CD4-positive, alpha-beta T cell (primary cell): ENCODE measurements around the gene RNF213. TPM values are rescaled to one million over a fixed set of nuclear protein-coding genes. Genes with fewer than 3 reads are reported as not detected.

Experiments used
- ATAC-seq: fragments of 200-7000 bp; cut with Tn5 transposase; one replicate; pipeline ENCODE4 v1.10.0; 2022; ENCODE audit warnings: mild to moderate bottlenecking; ENCODE audit not compliant: poor library complexity
- CTCF ChIA-PET: fragments of 350-600 bp; sonication (Branson Sonifier 250); formaldehyde crosslinking; loops from one replicate; lab custom pipeline; 2021; ENCODE audit warnings: antibody characterized with exemption, inconsistent platforms; lab: Charles Lee
- POLR2A ChIA-PET: fragments of 350-600 bp; sonication (Branson Sonifier 250); formaldehyde crosslinking; loops from one replicate; lab custom pipeline; 2021; ENCODE audit warnings: antibody characterized with exemption, inconsistent platforms; lab: Charles Lee
- DNase-seq, 14 experiments: peaks; one replicate each; pipeline ENCODE4 v3.0.0-alpha.2; 2013 to 2020; ENCODE audit warnings: mixed read lengths in 2 of 14
- H3K27ac ChIP-seq, 2 donors: one replicate each; pipeline versions ENCODE4 v1.5.1 to v1.7.0; 2013; ENCODE audit warnings: low read length in 2 of 2, low read depth in 1 of 2, mild to moderate bottlenecking in 1 of 2
- H3K27me3 ChIP-seq, 2 experiments: 1 replicate in 1 of 2; 2 replicates in 1 of 2; pipeline versions ENCODE4 v1.6.1 to v1.7.0; 2013; ENCODE audit warnings: low read length in 2 of 2, control low read depth in 1 of 2, mild to moderate bottlenecking in 1 of 2, moderate library complexity in 1 of 2; ENCODE audit not compliant: insufficient read depth in 2 of 2, control insufficient read depth in 1 of 2
- H3K36me3 ChIP-seq: one replicate; pipeline ENCODE4 v1.6.1; 2013; ENCODE audit warnings: low read length, control low read depth; ENCODE audit not compliant: insufficient read depth
- H3K4me1 ChIP-seq: one replicate; pipeline ENCODE4 v1.6.1; 2013; ENCODE audit warnings: low read length, control low read depth; ENCODE audit not compliant: insufficient read depth
- H3K4me3 ChIP-seq: one replicate; pipeline ENCODE4 v1.5.1; 2013; ENCODE audit warnings: mild to moderate bottlenecking, low read length, moderate library complexity
- H3K9me3 ChIP-seq, 2 experiments: 1 replicate in 1 of 2; 2 replicates in 1 of 2; pipeline versions ENCODE4 v1.6.1 to v1.7.0; 2013; ENCODE audit warnings: low read length in 2 of 2, mild to moderate bottlenecking in 2 of 2, control low read depth in 1 of 2, moderate library complexity in 1 of 2; ENCODE audit not compliant: control insufficient read depth in 1 of 2, insufficient read depth in 1 of 2
- H3K27ac Mint-ChIP-seq: one replicate; pipeline ENCODE4 v1.8.0; 2020; ENCODE audit warnings: mixed read lengths
- H3K27me3 Mint-ChIP-seq: one replicate; pipeline ENCODE4 v1.8.0; 2021; ENCODE audit warnings: mixed read lengths
- H3K36me3 Mint-ChIP-seq: one replicate; pipeline ENCODE4 v1.8.0; 2021; ENCODE audit warnings: low read depth, mixed read lengths
- H3K4me1 Mint-ChIP-seq: one replicate; pipeline ENCODE4 v1.8.0; 2021; ENCODE audit warnings: low read depth, mixed read lengths
- H3K4me3 Mint-ChIP-seq: one replicate; pipeline ENCODE4 v1.8.0; 2020; ENCODE audit warnings: mild to moderate bottlenecking, mixed read lengths
- H3K9me3 Mint-ChIP-seq: one replicate; pipeline ENCODE4 v1.8.0; 2020; ENCODE audit warnings: mixed read lengths
- intact Hi-C, 2 experiments: fragments of 100-400 bp; cut with DNase I in 1 of 2; cut with micrococcal nuclease in 1 of 2; formaldehyde crosslinking; loops; one replicate each; pipeline versions ENCODE4 v1.15.1 to v1.9.0; 2023 to 2025; cut with DNase I, micrococcal nuclease
- total RNA-seq, 174 experiments: library from RNA in 2 of 174; stranded (reverse) in 2 of 174; gene quantifications; one replicate each; pipeline ENCODE4 v1.2.3 and lab custom pipeline; 2021 to 2026
- TF ChIP-seq, protein P1 (sequence below): fragments of 200-600 bp; IDR thresholded peaks from one replicate; pipeline ENCODE4 v1.8.0; 2022; ENCODE audit warnings: antibody characterized with exemption, mild to moderate bottlenecking

RNF213 gene
- total RNA-seq, 2 experiments from 2014 or later = 290 to 312 TPM

DNA sequence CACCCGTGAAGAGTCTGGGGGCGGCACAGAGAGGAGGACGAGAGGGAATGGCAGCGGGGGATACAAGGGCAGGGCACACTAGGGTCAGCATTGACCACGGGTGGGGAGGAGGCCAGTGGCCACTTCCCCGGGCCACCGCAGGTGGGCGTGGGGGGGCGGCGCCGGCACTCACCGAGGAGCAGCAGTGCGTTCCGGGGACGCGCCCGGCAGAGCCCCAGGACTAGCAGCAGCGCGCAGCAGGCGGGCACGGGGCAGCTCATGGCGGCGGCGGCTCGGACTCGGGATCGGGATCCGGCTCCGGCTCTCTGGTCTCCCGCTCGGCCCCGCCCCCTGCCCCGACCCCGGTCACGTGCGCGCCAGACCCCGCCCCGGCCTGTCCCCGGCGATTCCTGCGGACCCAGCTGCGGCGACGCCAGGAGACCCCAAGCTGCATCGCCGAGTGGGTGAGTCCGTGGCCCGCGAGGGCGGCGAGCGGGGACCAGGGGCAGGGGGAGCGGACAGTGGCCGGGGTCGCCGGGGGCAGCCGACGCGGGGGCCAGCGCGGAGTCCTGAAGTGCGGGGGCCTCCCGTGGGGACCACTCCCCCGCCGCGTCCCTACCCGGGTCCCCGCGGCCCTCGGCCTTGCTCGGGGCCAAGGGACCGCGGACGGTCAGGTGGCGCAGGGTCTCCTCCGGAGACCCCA lies 40.5 kb upstream of the RNF213 start, which contains the start of the genes SGSH and SLC26A11:
SGSH (minus strand) TSS at position 280 of the 682 bp plus-strand sequence; CDS start at position 260, 20 bp downstream.
SLC26A11 (plus strand) TSS at position 374 of the 682 bp plus-strand sequence. CDS start 1,134 bp downstream, outside the sequence.
- POLR2A ChIA-PET = interaction anchor here (0.9 to 1.6 kb wide), 5 partner anchors 36 to 235 kb away, joined by 3 to 6 read pairs (median 3); partner anchors contain the start of genes GAA and RNF213

DNA sequence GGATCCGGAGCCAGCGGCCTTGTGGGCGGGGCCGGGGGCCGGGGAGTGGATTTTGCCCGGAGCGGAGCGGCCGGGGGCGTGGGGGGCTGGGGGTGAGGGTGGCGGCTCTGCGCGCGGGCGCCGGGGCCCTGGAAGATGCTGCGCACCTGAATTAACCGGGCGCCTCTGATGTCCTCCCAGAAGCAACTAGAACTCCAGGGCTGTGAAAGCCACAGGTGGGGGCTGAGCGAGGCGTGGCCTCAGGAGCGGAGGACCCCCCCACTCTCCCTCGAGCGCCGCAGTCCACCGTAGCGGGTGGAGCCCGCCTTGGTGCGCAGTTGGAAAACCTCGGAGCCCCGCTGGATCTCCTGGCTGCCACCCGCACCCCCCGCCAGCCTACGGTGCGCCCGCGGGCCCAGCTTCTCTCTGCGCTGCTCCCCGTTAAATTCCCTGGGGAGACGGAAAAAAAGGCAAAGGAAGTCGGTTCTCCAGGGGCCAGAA lies 39.9 kb upstream of the RNF213 start:
- Histone ChIP-seq H3K27me3 (no peaks in the 10 kb centered on the region), H3K36me3 (peaks cover 21% of the 10 kb centered on the region), H3K4me3 (peak overlapping the region; percentile 99), H3K27ac (peak overlapping the region in 1 of 2 donors; percentile 27), H3K4me1 (peaks cover 45% of the 10 kb centered on the region), H3K9me3 (no peaks in the 10 kb centered on the region)
- intact Hi-C loops = loop anchor here in 1 of 2 experiments (5.0 kb wide), 1 partner anchor 118 kb away; the partner anchor contains the start of gene GAA
- Mint-ChIP-seq H3K36me3 (peaks cover 54% of the 10 kb centered on the region), H3K9me3 (no peaks in the 10 kb centered on the region), H3K4me1 (peaks cover 43% of the 10 kb centered on the region), H3K27me3 (no peaks in the 10 kb centered on the region), H3K4me3 (peak overlapping the region; percentile 86), H3K27ac (peak overlapping the region; percentile 79)
- DNase-seq = peak in 7 of 14 experiments; percentile 4 to 57 (median 27)
- POLR2A ChIA-PET = interaction anchor here (1.2 kb wide), 1 partner anchor 40 kb away, joined by 3 read pairs; the partner anchor contains the start of gene RNF213
- no peak for ATAC-seq
- TF ChIP-seq, protein P1, sequence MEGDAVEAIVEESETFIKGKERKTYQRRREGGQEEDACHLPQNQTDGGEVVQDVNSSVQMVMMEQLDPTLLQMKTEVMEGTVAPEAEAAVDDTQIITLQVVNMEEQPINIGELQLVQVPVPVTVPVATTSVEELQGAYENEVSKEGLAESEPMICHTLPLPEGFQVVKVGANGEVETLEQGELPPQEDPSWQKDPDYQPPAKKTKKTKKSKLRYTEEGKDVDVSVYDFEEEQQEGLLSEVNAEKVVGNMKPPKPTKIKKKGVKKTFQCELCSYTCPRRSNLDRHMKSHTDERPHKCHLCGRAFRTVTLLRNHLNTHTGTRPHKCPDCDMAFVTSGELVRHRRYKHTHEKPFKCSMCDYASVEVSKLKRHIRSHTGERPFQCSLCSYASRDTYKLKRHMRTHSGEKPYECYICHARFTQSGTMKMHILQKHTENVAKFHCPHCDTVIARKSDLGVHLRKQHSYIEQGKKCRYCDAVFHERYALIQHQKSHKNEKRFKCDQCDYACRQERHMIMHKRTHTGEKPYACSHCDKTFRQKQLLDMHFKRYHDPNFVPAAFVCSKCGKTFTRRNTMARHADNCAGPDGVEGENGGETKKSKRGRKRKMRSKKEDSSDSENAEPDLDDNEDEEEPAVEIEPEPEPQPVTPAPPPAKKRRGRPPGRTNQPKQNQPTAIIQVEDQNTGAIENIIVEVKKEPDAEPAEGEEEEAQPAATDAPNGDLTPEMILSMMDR = no peak
- CTCF ChIA-PET = no interaction called here

More for the DNA sequence above, 40.5 kb upstream of the RNF213 start, which contains the start of the genes SGSH and SLC26A11:
- peaks cover 59% of the 10 kb centered on the region for H3K36me3 Mint-ChIP-seq
- no peaks in the 10 kb centered on the region for H3K9me3 ChIP-seq
- ATAC-seq (peak; percentile 35), DNase-seq (peak; percentile 30 to 73 (median 56))
- CTCF ChIA-PET = no interaction called here
- no peaks in the 10 kb centered on the region for H3K27me3 ChIP-seq
- peak within 1 kb of the TSS; percentile 95 for H3K4me3 Mint-ChIP-seq
- H3K27ac Mint-ChIP-seq = peak within 1 kb of the TSS; percentile 93
- TF ChIP-seq, protein P1 = no peak
- H3K4me1 ChIP-seq = peaks cover 45% of the 10 kb centered on the region
- H3K27me3 Mint-ChIP-seq = no peaks in the 10 kb centered on the region
- intact Hi-C loops = loop anchor here in 1 of 2 experiments (5.0 kb wide), 1 partner anchor 118 kb away; the partner anchor contains the start of gene GAA
- H3K9me3 Mint-ChIP-seq = no peaks in the 10 kb centered on the region
- peak within 1 kb of the TSS; percentile 99 for H3K4me3 ChIP-seq
- peaks cover 43% of the 10 kb centered on the region for H3K4me1 Mint-ChIP-seq
- peak within 1 kb of the TSS; percentile 89 to 93 for H3K27ac ChIP-seq
- H3K36me3 ChIP-seq = peaks cover 22% of the 10 kb centered on the region

DNA sequence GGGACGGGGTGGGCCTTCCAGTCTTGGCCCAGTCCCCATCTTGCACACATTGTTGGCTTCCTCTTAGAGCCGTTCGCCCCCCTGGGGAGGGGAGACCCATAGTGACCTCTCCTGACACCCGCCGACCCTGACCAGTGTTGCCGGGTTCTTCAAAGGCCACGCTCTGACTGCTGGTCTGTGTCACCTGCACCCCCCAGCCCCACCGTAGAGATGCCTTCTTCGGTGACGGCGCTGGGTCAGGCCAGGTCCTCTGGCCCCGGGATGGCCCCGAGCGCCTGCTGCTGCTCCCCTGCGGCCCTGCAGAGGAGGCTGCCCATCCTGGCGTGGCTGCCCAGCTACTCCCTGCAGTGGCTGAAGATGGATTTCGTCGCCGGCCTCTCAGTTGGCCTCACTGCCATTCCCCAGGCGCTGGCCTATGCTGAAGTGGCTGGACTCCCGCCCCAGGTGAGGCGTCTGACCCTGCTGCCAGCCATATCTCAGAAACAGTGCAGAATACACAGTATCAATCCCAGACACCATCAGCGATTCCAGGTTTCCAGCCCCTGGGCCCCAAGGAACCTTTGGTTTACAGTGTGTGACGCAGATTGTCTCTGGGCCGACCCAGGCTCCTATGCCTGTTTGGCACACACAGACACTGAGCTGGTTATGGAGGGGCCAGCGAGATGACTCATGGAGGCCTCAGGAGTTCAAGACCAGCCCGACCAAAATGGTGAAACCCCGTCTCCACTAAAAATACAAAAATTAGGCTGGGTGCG lies 39.1 kb upstream of the RNF213 start:
- peaks cover 51% of the 10 kb centered on the region for H3K36me3 Mint-ChIP-seq
- H3K27ac ChIP-seq = no peak overlapping the region
- POLR2A ChIA-PET = no interaction called here
- DNase-seq (peak in 1 of 14 experiments; percentile 23), ATAC-seq (no peak)
- peak overlapping the region; percentile 86 for H3K4me3 Mint-ChIP-seq
- H3K27me3 ChIP-seq = no peaks in the 10 kb centered on the region
- H3K4me3 ChIP-seq = peak overlapping the region; percentile 99
- intact Hi-C loops = loop anchor here in 1 of 2 experiments (5.0 kb wide), 1 partner anchor 119 kb away; the partner anchor contains the start of gene GAA
- peaks cover 16% of the 10 kb centered on the region for H3K36me3 ChIP-seq
- CTCF ChIA-PET = no interaction called here
- peak overlapping the region; percentile 79 for H3K27ac Mint-ChIP-seq
- H3K9me3 Mint-ChIP-seq = no peaks in the 10 kb centered on the region
- H3K9me3 ChIP-seq = no peaks in the 10 kb centered on the region
- TF ChIP-seq, protein P1 = no peak
- H3K27me3 Mint-ChIP-seq = no peaks in the 10 kb centered on the region
- peaks cover 38% of the 10 kb centered on the region for H3K4me1 Mint-ChIP-seq
- peaks cover 42% of the 10 kb centered on the region for H3K4me1 ChIP-seq
